Keratinocyte (primary cell): ENCODE results near the gene DLG2. TPM values are rescaled to one million over a fixed set of nuclear protein-coding genes. Genes with fewer than 3 reads are reported as not detected.

ENCODE experiments used
- DNase-seq: peaks from one replicate; pipeline ENCODE4 v3.0.0-alpha.2; 2011; ENCODE audit warnings: low read depth, missing footprints, low spot score
- FAIRE-seq: peaks from 2 replicates; lab custom pipeline; 2011; peaks lifted over from hg19 to GRCh38; lab: Jason Lieb, UNC
- H2AFZ ChIP-seq: 2 replicates; pipeline ENCODE4 v1.6.0; 2012; ENCODE audit warnings: low read length, control low read depth, inconsistent platforms; ENCODE audit not compliant: control insufficient read depth
- H3K27ac ChIP-seq: 2 replicates; pipeline ENCODE4 v1.5.1; 2011; ENCODE audit warnings: low read length; ENCODE audit not compliant: control insufficient read depth, insufficient read depth
- H3K27me3 ChIP-seq: 3 replicates; pipeline ENCODE4 v1.6.0; 2011; ENCODE audit warnings: low read length; ENCODE audit not compliant: control insufficient read depth, insufficient read depth; ENCODE audit errors: extremely low read depth
- H3K36me3 ChIP-seq, 2 experiments: 2 replicates in 1 of 2; 3 replicates in 1 of 2; pipeline ENCODE4 v1.5.1; 2011; ENCODE audit warnings: low read length in 2 of 2, mild to moderate bottlenecking in 1 of 2; ENCODE audit not compliant: control insufficient read depth in 2 of 2, insufficient read depth in 2 of 2; ENCODE audit errors: extremely low read depth in 1 of 2
- H3K4me1 ChIP-seq: 3 replicates; pipeline ENCODE4 v1.5.1; 2011; ENCODE audit warnings: low read length; ENCODE audit not compliant: control insufficient read depth, insufficient read depth; ENCODE audit errors: extremely low read depth
- H3K4me2 ChIP-seq: 3 replicates; pipeline ENCODE4 v1.6.0; 2011; ENCODE audit warnings: low read depth, low read length; ENCODE audit not compliant: control insufficient read depth, insufficient read depth; ENCODE audit errors: extremely low read depth
- H3K4me3 ChIP-seq, 3 experiments: fragments of 200-600 bp in 1 of 3; sonication (generic) in 1 of 3; 2 replicates in 2 of 3; 3 replicates in 1 of 3; pipeline ENCODE4 v1.5.1; 2011 to 2016; ENCODE audit warnings: low read length in 3 of 3, mild to moderate bottlenecking in 3 of 3, control low read depth in 2 of 3, inconsistent platforms in 1 of 3, low read depth in 1 of 3, mixed read lengths in 1 of 3, mixed run types in 1 of 3, moderate library complexity in 1 of 3; ENCODE audit not compliant: control insufficient read depth in 2 of 3, insufficient read depth in 2 of 3; ENCODE audit errors: extremely low read depth in 1 of 3
- H3K79me2 ChIP-seq: 2 replicates; pipeline ENCODE4 v1.6.0; 2012; ENCODE audit warnings: low read length; ENCODE audit not compliant: control insufficient read depth, insufficient read depth
- H3K9ac ChIP-seq: 3 replicates; pipeline ENCODE4 v1.6.0; 2011; ENCODE audit warnings: low read length; ENCODE audit not compliant: control insufficient read depth, insufficient read depth; ENCODE audit errors: extremely low read depth
- H3K9me1 ChIP-seq: 3 replicates; pipeline ENCODE4 v1.6.0; 2011; ENCODE audit warnings: low read length; ENCODE audit not compliant: control insufficient read depth, insufficient read depth; ENCODE audit errors: extremely low read depth
- H3K9me3 ChIP-seq: 2 replicates; pipeline ENCODE4 v1.5.1; 2012; ENCODE audit warnings: low read depth, low read length; ENCODE audit not compliant: control insufficient read depth
- H4K20me1 ChIP-seq: 3 replicates; pipeline ENCODE4 v1.6.0; 2011; ENCODE audit warnings: low read length; ENCODE audit not compliant: control insufficient read depth, insufficient read depth; ENCODE audit errors: extremely low read depth
- CTCF ChIP-seq, 3 experiments: IDR thresholded peaks in 1 of 3; conservative IDR thresholded peaks in 1 of 3; optimal IDR thresholded peaks in 1 of 3; 2 replicates in 2 of 3; 3 replicates in 1 of 3; pipeline versions ENCODE3 to v1.5.1; 2011; ENCODE audit warnings: low read length in 3 of 3, mild to moderate bottlenecking in 3 of 3, moderate library complexity in 2 of 3, control low read depth in 1 of 3, inconsistent platforms in 1 of 3; ENCODE audit not compliant: insufficient read depth in 2 of 3; ENCODE audit errors: extremely low read depth in 1 of 3
- EZH2 ChIP-seq: IDR thresholded peaks from one replicate; pipeline ENCODE4 v1.6.1; 2012; ENCODE audit warnings: inconsistent platforms, mild to moderate bottlenecking, low read length, moderate library complexity
- dilution Hi-C: fragments of 300-500 bp; cut with MboI; formaldehyde crosslinking; loops from one replicate; pipeline ENCODE4 v1.7.0; 2020; ENCODE audit warnings: low sequenced_read_pairs; ENCODE audit not compliant: extremely low pct_ligation_motif_present
- polyA plus RNA-seq, 5 experiments: library from polyadenylated mRNA; depleted of rRNA in 3 of 5; stranded (reverse) in 3 of 5; stranded (forward) in 1 of 5; unstranded in 1 of 5; fragments of >200 nt; gene quantifications; 1 replicate in 1 of 5; 2 replicates in 3 of 5; 3 replicates in 1 of 5; pipeline versions ENCODE4 v1.2.1 to v1.2.3, GENCODE V29; 2011 to 2012; ENCODE audit warnings: missing spikeins in 2 of 5, low read depth in 1 of 5, low replicate concordance in 1 of 5

The DLG2 gene
- polyA plus RNA-seq, 1 donor (not counting 4 experiments of a cell fraction or from before 2014, with no cell fraction given), result 0.55 TPM

GRCh38 chr11:83982825-83983224 lies 1644.3 kb downstream of the DLG2 start:
- H3K9me1 ChIP-seq, result no peaks in the 10 kb centered on the region
- dilution Hi-C loops, result no loop called here
- H3K9me3 ChIP-seq, result no peaks in the 10 kb centered on the region
- no peak overlapping the region for H3K4me2 ChIP-seq
- TF ChIP-seq EZH2, result no peak
- no peak for TF ChIP-seq CTCF (optimal IDR thresholded peaks at IDR 0.05 in 1 of 3, IDR thresholded peaks at IDR 0.05 in 1 of 3, conservative IDR thresholded peaks at IDR 0.05 in 1 of 3; ENCODE audit: extremely low read depth in 1 of 3, insufficient read depth in 2 of 3, low read length in 3 of 3)
- H4K20me1 ChIP-seq, result no peaks in the 10 kb centered on the region
- DNase-seq (no peak), FAIRE-seq (no peak)
- H3K79me2 ChIP-seq, result no peaks in the 10 kb centered on the region
- H3K4me1 ChIP-seq, result no peaks in the 10 kb centered on the region
- no peak overlapping the region for H2AFZ ChIP-seq
- H3K4me3 ChIP-seq, result no peak overlapping the region
- H3K27me3 ChIP-seq, result no peaks in the 10 kb centered on the region
- no peak overlapping the region for H3K27ac ChIP-seq
- H3K36me3 ChIP-seq, result no peaks in the 10 kb centered on the region
- no peak overlapping the region for H3K9ac ChIP-seq

- Histone ChIP-seq H3K36me3 (no peaks in the 10 kb centered on the region), H3K4me3 (no peak overlapping the region), H3K9ac (no peak overlapping the region), H4K20me1 (no peaks in the 10 kb centered on the region), H3K4me1 (no peaks in the 10 kb centered on the region), H3K9me3 (no peaks in the 10 kb centered on the region), H3K9me1 (no peaks in the 10 kb centered on the region), H2AFZ (no peak overlapping the region), H3K79me2 (no peaks in the 10 kb centered on the region), H3K27ac (no peak overlapping the region), H3K4me2 (no peak overlapping the region), H3K27me3 (no peaks in the 10 kb centered on the region)
- DNase-seq (no peak), FAIRE-seq (no peak)
- TF ChIP-seq EZH2 (no peak), CTCF (optimal IDR thresholded peaks at IDR 0.05 in 1 of 3, IDR thresholded peaks at IDR 0.05 in 1 of 3, conservative IDR thresholded peaks at IDR 0.05 in 1 of 3; ENCODE audit: extremely low read depth in 1 of 3, insufficient read depth in 2 of 3, low read length in 3 of 3) (no peak)
- dilution Hi-C loops, result no loop called here
These were observed 1647.6 kb downstream of the DLG2 start for GRCh38 chr11:83979593-83979992.
